Umbilical cord (tissue), 2 donors: ENCODE measurements around the gene NIPSNAP3A. TPM values are rescaled to one million over a fixed set of nuclear protein-coding genes. Genes with fewer than 3 reads are reported as not detected.
A peak's percentile ranks its signal among the peaks of the same experiment; 100 is the strongest.

Experiments
- DNase-seq: peaks from one replicate; pipeline ENCODE4 v3.0.0-alpha.2; 2015; ENCODE audit warnings: low spot score
- total RNA-seq: library from RNA; depleted of rRNA; stranded (reverse); fragments of >200 nt; gene quantifications from one replicate; pipeline ENCODE4 v1.2.3, GENCODE V29; 2014; ENCODE audit warnings: low replicate concordance; ENCODE audit not compliant: insufficient read depth

Gene NIPSNAP3A
- total RNA-seq, 1 donor from 2014 or later: 62.1 TPM

DNA sequence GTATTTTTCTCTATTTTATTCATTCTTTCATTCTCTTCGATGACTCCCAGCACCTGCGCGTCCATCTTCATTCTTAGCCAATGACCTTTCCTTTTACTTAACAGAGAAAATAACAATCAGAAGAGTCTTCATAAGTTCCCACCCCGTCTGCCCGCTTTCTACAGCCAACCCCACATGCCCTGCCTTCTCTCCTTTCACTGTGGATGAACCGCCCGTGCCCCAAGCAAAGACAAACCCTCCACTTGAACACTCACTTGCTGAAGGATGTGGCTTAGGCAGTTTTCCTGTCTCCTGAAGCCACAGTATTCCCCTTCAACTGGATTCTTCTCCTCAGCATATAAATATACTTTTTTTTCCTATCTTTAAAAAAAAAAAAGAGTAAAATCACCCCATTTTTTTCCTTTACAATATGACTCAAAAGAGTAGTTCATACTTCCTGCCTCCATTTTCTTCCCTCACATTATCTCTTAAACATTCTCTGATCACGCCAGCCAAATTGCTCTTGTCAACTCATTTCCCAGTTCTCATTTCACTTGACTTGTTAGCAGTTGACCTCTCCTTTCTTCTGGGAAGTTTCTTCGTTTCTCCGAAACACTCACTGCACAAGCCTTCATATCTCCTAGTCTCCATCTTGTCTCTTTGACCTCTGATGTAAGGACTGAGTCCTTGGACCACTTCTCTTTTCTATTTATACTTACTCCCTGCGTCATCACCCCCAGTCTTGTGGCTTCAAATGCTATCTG is 27.5 kb downstream of the NIPSNAP3A start:
- peak; percentile 27 for DNase-seq

DNA sequence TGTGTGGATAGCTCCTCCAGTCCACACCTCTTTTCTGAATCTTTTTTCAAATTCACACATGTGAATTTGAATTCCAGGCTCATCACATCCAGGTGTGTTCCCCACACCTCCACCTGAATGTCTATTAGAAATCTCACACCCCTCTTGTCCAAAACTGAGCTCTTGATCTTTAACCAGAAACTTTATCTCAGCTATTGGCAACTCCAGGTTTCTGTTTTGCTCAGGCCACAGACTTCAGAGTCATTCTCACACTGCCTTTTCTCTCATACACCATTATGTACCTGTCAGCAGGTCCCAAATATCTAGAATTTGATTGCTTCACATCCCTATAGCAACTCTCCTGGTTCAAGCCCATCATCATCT is 28.1 kb downstream of the NIPSNAP3A start:
- DNase-seq: no peak

DNA sequence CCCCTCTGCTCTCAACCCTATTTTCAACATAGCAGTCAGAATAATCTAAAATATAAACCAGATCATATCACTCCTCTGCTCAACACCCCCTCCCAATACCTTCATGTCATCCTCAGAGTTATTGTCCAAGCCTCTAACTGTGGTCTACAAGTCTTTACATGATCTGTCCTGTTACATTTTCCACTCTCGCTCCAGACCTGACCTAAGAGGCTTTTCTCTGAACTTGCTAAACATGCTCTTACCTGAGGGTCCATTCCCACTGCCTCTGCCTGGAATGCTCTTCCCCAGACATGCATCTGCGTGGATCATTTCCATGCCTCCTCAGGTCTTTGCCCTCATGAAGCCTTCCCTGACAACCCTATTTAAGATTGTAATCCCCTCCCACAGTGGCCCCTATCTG is 28.5 kb downstream of the NIPSNAP3A start:
- DNase-seq: peak; percentile 55

DNA sequence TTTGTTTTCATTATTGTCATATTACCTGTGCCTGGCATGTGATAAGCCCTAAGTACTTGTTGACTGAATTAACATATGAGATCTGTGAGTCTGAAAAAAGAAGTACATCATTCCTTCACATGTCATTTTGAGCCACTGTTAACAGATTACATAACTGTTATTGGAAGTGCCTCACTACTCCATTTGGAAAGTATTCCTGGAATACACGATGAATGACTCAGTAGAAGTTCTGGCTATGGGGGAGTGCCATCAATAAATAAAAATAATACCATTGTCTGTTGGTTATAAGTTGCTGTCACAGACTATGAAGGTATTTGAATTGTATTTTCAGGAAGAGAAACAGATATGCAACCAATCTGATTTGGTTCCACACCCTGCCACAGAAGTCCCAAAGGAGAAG is 29.3 kb downstream of the NIPSNAP3A start:
- DNase-seq: no peak

DNA sequence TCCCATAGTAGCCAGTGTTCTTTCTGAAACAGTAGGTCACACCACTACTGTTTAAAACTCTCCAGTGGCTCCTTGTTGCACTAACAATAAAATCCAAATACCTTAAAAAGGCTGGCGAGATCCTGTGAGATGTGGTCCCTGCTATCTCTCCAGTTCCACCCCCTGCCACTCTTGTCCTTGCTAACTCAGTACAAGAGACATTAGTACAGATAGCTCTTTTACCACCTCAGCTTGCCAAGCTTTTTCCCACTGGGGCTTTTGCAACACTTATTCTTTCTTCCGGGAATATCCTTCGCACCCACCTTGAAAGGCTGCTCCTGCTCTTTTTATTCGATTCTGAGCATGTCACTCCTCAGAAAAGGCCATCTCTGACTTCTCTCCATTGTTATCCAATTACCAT is 31.3 kb downstream of the NIPSNAP3A start:
- DNase-seq: no peak

DNA sequence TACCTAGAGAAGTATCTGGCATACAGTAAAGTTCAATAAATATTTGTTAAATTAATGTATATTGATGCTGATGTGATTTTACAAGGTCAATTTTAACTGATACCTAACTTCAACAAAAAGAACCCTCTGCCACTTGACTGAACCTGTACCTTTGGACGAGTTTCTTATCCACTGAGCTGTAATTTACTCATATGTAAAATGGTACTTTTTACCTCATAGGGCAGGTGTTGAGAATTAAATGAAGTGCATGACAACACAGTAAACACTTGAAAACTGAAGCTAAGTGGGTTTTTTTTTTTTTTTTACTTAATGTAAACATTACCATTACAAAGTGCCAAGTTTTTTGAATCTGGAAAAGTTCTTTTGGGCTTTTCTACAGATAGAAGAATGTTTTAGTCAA is 31.9 kb downstream of the NIPSNAP3A start:
- DNase-seq: no peak

DNA sequence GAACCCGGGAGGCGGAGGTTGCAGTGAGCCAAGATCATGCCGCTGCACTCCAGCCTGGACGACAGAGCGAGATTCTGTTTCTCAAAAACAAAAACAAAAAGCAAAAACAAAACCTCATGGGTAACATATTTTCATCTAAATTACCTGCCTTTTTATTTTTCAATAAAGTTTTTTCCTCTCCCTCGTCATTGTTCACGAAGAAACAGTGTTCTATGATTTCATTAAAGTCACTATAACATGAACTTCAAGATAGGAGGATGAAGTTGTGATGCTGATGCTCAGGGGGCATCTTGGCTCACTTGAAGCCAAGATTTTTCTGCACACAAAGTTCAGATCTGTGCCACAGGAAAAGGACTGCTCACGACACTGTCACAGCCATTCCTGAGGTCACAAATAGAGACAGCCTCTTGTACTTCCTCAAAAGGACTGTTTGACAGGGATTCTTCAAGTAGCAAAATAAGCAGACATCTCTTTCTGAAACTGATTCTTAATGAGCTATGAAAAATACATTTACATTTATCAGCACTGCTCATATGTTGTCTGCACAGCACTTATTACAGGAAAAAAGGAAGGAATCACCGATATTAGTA is 32.6 kb downstream of the NIPSNAP3A start:
- DNase-seq: no peak

DNA sequence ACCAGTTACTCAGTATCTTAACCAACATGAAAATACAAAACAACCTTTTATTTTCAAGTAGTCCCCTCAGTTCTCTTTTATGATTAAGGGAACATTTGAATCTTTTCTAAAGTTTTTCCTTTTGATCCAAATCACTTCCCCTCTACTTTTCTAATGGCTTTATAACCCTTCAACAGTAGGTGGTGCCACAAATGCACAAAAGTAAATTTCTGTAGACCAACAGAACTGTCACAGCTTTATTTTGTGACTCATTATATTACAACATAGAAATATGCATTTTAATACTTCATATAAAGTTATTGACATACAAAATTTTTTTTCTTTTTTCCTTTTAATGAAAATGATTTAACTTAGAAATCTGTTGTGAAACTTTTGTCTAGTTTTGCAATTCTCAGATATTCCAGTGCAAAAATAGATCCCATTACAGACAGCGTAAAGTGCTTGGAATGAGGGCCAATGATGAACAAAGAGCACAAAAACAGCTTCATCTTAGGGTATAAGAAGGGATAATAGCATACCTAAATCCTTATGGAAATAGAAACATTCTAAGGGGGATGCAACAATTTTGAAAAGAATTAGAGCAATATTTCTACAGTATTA is 33.4 kb downstream of the NIPSNAP3A start:
- DNase-seq: peak; percentile 42

DNA sequence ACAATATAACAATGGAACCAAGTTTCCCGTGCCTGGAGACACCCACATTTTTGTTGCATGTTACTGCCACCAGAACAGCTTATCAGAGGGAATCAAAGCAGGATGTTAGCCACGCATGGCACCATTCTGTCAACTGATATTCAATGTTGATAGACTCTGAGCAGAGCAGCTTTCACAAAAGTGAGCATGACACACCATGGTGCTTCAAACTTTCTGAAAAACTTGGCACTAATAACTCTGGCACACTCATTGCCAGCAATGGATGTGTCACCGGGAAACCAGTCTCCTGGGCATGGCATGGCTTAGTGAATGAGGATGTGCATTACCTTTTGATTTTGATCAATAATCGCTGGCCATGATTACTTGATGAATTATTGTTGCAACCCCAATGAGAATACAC is 36.1 kb downstream of the NIPSNAP3A start:
- no peak for DNase-seq

DNA sequence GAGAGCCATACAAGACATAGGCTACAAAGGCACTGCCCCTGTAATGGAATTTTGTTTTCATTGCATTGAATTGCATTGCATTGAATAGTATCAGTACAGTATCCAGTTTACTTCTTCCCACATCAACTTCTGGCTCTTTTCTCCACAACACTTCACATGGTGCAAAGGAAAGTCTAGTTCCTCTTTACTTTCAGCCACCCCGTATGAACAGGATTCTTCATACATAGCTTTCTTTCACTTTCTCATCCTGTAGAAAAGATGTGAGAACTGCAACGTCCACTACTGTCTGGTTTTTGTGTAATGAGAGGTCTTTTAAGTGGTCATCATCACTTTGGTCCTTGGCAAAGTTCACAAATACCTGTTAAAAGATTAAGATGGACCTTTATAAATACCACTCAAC is 36.6 kb downstream of the NIPSNAP3A start:
- DNase-seq: no peak

DNA sequence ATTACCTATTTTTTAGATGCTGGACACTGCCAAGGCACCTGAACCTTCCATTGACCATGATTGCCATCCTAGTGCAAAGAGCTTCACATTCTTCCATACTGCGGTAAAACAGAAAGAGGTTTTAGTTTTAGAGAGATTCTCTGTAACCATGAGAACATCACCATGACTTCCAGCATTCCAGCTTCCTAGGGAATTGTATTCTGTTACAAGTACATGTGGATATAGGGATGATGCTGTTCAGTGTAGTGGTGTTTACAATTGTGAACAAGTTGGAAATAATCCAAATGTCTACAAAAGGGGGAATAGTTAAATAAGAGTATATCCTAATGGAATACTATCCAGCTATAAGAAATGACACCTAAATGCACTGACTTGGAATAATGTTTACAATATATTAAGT is 38.8 kb downstream of the NIPSNAP3A start:
- no peak for DNase-seq

DNA sequence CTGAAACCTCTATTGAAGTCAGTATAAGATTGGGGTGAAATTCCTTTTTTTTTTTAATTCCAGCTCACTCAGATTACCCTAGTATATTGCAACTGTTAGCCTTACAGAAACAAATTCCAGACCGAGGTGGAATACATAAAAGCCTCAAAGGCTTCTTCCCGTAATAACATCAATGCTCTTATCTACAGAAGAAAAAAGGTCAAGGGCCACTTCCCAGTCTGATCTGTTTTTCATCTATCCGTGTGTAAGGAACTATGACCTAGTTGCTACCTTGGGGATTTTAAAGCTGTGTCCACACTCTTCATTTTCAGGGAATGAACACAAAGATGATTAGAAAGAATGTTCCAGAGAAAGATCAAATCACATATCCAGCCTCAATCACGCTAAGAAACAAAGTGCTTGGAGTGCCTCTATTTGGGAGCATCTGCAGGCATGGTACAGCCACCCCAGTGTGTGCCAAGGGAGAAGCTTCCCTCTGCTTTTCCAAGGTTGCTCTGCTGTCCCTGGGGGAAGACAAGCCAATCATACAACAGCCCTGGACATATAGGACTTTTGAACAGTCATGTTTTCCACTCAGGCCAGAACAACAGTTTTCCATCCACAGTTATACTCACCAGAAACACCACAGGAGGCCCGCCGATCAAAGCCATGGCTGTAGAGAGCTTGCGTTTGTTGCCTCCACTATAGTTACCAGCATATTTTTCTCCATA is 40.0 kb downstream of the NIPSNAP3A start:
- peak; percentile 23 for DNase-seq

DNA sequence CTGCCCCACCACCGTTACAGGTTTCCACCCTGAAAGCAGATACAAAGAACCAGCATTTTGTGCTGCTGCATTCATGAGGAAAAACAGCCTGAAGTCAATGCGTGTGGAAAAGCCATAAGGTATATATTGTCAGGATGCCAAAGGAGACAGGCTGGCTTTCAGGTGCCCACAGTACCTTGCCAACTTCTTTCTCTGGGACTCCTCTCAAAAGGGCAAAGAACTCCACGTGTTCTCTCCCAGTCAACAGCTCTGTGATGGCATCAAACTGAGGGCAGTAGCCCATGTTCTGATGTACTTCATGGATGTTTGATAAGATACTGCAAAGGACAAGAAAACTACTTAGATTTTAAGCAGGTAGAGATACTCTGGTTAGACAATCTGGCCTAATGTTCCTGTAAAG is 40.8 kb downstream of the NIPSNAP3A start:
- no peak for DNase-seq

DNA sequence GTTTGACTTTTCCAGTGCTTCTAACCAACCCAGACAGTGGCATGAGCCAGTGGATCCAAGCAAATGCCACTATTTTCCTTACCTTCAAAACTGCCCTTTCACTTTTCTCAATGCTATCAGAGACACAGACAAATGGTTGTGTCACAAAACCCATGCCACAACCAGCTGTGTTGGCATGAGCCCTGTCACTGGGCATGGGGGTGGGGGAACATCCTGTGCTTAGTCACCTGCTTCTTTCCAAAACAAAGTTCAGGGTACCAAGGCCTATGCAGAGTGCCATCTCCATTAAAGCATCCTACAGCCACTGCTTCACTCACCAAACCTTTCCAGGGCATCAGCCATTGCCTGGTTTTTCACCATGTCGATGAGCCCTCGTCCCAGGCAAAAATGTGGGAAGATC is 46.6 kb downstream of the NIPSNAP3A start:
- no peak for DNase-seq

DNA sequence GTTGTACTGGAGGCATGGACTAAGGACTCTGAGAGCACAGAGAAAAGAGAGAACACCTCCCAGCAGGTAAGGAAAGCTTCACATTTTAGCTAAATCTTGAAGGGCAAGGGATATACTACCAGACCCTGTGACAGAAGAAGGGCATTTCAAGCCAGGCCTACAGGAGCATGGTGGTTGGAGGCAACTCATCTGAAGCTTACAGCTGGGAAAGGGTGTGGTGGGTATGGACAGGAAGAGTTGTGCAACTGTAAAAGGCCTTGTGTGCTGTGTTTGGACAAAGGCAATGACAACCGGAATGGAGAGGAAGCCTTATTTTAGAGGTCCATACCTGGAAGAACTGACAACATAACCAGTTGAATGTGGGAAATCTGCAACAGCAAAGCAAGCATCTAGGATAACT is 47.6 kb downstream of the NIPSNAP3A start:
- no peak for DNase-seq

DNA sequence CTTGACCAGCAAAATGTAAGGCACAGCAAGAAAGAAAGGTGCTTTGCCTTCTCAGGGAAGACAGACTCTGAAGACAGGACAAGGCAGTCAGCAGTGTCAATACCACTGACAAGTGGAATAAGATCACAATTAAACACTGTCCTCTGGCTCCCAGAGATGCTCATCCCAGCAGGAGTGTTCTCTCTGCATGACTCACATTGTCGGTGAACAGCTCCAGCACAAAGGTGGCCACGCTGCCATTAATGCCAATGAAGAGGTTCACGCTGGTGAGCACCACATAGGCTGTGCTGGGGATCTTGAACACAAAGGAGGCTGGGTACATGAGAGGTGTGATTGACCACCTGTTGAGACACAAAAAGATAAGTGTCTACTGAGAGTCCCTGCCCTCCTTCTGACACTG is 48.4 kb downstream of the NIPSNAP3A start:
- DNase-seq: no peak

DNA sequence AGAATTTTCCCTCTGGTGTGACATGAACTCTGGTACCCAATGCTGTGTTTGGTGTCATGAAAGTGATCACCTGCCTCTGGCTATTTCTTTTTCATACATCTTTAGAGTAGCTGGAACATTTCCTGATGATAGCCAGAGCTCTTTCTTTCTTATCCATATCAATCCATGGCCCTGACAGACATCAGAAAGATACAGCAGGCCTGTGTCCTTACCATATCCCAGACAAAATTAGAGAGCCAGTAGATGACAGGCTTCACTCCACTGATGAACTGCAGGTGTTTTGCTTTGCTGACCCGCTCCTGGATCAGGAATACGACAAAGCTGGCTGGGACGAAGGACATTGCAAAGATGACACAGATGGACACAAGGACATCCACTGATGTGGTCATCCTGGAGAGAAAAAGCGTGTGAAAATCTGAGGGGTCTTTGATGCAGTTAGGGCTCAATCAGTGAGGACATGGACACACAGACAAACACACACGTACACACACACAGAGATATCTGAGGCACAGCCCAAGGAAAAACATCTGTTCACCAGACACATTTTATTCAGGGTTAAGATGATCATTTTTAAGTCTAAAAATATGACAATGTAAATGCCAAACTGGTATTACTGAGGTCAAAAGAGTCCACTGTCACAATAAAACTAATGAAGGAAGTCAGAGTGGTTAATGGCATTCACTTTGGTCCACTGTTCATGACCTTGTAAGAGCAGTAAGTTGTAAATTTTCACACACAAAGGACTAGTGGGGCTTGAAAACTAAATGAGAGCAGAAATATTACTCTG is 50.9 kb downstream of the NIPSNAP3A start:
- DNase-seq: no peak

DNA sequence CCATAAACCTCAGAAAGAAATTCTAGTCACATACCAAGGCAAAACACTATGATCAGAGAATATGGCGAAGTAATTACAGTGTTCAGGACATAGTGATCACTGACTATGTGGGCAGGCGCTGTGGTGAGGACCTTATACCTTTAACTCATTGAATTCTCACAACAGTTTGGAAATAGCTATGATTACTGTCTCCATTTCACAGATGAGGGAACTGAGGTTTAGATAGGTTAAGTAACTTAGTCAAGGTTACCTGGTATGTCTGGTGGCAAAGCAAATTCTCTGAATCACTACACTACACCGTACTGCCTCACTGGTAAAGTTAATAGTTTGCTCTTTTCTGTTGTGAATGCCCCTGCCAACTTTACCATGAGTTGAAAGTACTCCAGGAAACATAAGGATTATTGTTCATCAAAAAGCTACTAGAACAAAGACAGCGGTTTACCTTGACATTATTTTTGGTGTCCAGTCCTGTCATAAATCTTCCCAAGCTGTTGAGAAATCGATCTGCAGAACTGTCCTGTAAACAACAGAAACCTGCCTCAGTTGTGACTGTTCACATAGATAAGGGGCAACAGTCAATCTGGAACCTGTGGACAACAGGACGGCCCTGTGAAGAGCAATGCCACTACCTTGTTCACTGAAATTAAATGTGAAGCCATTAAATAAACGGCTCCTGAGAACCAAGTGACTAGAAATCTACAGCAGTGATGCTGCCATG is 52.7 kb downstream of the NIPSNAP3A start:
- no peak for DNase-seq

DNA sequence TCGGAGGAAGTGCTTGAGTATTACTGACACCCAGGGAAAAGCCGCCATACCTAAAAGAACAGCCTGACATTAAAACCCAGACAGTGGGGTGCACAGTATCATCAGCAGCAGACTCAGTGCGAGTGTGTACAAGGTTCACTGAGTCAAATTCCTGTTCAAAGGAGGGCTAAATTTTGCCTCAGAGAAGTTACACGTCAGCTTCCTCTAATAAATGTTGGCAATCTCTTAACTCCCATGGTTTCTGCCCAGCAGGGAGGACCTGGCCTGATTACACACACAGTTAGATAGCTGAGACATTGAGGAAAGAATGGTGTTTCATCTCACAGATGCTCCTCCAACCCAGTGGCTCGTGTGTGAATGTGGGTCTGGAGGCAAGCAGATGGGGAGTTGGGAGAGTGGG is 54.6 kb downstream of the NIPSNAP3A start:
- DNase-seq: no peak

DNA sequence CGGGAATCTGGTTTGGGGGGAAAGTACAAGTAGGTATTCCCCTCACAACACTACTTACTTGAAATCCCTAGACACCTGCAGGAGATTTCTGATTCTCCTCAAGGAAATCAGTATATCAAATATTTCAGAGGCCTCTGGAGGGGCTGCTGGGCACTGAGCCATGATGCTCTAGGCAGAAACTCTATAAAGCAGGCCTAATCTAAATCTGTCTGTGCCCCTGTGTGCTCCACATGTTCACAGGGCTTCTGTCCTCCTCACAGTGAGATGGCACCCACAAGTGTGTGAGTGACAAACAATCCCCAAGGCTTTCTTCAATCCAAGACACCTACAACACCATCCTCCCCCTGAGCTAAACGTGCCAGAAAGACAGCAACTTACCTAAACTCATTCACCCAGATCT is 55.4 kb downstream of the NIPSNAP3A start:
- DNase-seq: no peak

DNA sequence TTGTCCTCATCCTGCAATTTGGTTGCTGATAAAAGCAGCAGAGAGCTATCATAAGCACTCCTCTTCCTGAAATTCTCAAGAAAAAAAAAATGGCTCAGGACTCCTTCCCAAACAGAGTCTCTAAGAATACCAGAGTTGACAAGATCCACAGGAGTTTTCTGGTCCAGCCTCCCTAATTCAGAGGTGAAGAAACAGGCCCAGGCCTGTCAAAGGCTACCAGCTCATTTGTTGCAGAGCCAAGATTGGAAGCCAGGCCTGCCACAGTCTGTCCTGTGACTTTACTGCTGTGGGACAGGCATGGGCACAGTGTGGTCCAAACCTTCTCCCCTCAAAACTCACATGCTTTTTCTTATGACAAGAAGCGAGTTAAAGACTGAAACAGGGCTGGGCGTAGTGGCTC is 58.0 kb downstream of the NIPSNAP3A start:
- no peak for DNase-seq
